Prostate gland (tissue), 2 donors: Measurements from ENCODE around the gene CAPZB. TPM values are rescaled to one million over a fixed set of nuclear protein-coding genes. Genes with fewer than 3 reads are reported as not detected.

Source experiments
- DNase-seq: peaks from one replicate; pipeline ENCODE4 v3.0.0-alpha.2; 2019; ENCODE audit warnings: low spot score
- H3K27ac ChIP-seq, 2 donors: fragments of 200-600 bp; sonication (generic); 2 replicates each; pipeline ENCODE4 v1.5.1; 2017 to 2019
- H3K27me3 ChIP-seq: fragments of 200-600 bp; sonication (generic); replicated peaks from 2 replicates; pipeline ENCODE4 v1.5.1; 2019; ENCODE audit not compliant: insufficient read depth
- H3K36me3 ChIP-seq, 2 donors: fragments of 200-600 bp; sonication (generic); 1 replicate in 1 of 2; 2 replicates in 1 of 2; pipeline versions ENCODE4 v1.5.1 to v1.8.1; 2017 to 2019
- H3K4me1 ChIP-seq: fragments of 200-600 bp; sonication (generic); replicated peaks from 2 replicates; pipeline ENCODE4 v1.5.1; 2019
- H3K4me3 ChIP-seq, 2 donors: fragments of 200-600 bp; sonication (generic); 2 replicates each; pipeline ENCODE4 v1.5.1; 2017 to 2019
- H3K9me3 ChIP-seq: fragments of 200-600 bp; sonication (generic); 2 replicates; pipeline ENCODE4 v1.5.1; 2017
- CTCF ChIP-seq, 4 experiments: fragments of 200-600 bp in 2 of 4; fragments of 450-650 bp in 2 of 4; sonication (generic) in 2 of 4; IDR thresholded peaks; 1 replicate in 3 of 4; 2 replicates in 1 of 4; pipeline ENCODE4 v1.5.1; 2016 to 2019; ENCODE audit warnings: antibody characterized with exemption in 4 of 4, mild to moderate bottlenecking in 2 of 4, moderate library complexity in 2 of 4
- POLR2A ChIP-seq: fragments of 450-650 bp; IDR thresholded peaks from one replicate; pipeline ENCODE4 v1.6.1; 2016; ENCODE audit warnings: antibody characterized with exemption, mild to moderate bottlenecking
- POLR2AphosphoS5 ChIP-seq: sonication (generic); formaldehyde crosslinking; IDR thresholded peaks from one replicate; pipeline ENCODE4 v1.6.1; 2017; ENCODE audit warnings: antibody characterized with exemption
- WGBS: methylation state at CpG from one replicate; pipeline ENCODE4 v1.1.5; 2018; 5-methylcytosine and 5-hydroxymethylcytosine counted together
- intact Hi-C: fragments of 100-400 bp; cut with DNase I; formaldehyde crosslinking; loops from one replicate; pipeline ENCODE4 v1.14.2; 2022
- total RNA-seq, 2 donors: library from RNA; depleted of rRNA; stranded (reverse); fragments of >200 nt; gene quantifications; one replicate each; pipeline ENCODE4 v1.1.0, GENCODE V29; 2016

The CAPZB gene
- total RNA-seq, 2 donors from 2014 or later: 139 to 150 TPM

- no peak for TF ChIP-seq POLR2AphosphoS5
- TF ChIP-seq POLR2A: no peak
- no peak for TF ChIP-seq CTCF (IDR thresholded peaks at IDR 0.05)
- no peak overlapping the region for H3K4me3 ChIP-seq
- no peaks in the 10 kb centered on the region for H3K36me3 ChIP-seq
- intact Hi-C loops: no loop called here
- H3K27me3 ChIP-seq: no peaks in the 10 kb centered on the region
- DNase-seq: no peak
- H3K27ac ChIP-seq: peak overlapping the region; percentile 74 to 90
- H3K9me3 ChIP-seq: no peaks in the 10 kb centered on the region
- H3K4me1 ChIP-seq: peaks cover 35% of the 10 kb centered on the region
- 79% methylated on average over 9 of the region's 9 CpGs for WGBS
Measured at GRCh38 chr1:19447550-19447949, 37.8 kb downstream of the CAPZB start.

GRCh38 chr1:19445417-19446342, 39.7 kb downstream of the CAPZB start:
- no peaks in the 10 kb centered on the region for H3K36me3 ChIP-seq
- TF ChIP-seq CTCF (IDR thresholded peaks at IDR 0.05) (peak in 3 of 4 experiments; percentile 11 to 35 (median 33)), POLR2AphosphoS5 (peak; percentile 34), POLR2A (no peak)
- no peaks in the 10 kb centered on the region for H3K9me3 ChIP-seq
- peak; percentile 55 for DNase-seq
- H3K27ac ChIP-seq: peak overlapping the region; percentile 73 to 96
- H3K4me1 ChIP-seq: peaks cover 17% of the 10 kb centered on the region
- H3K27me3 ChIP-seq: no peaks in the 10 kb centered on the region
- intact Hi-C loops: no loop called here
- 13% methylated on average over 13 of the region's 13 CpGs for WGBS
- H3K4me3 ChIP-seq: no peak overlapping the region

- H3K36me3 ChIP-seq: no peaks in the 10 kb centered on the region
- intact Hi-C loops: no loop called here
- peak overlapping the region; percentile 73 to 96 for H3K27ac ChIP-seq
- 61% methylated on average over 10 of the region's 10 CpGs for WGBS
- no peaks in the 10 kb centered on the region for H3K27me3 ChIP-seq
- DNase-seq: no peak
- TF ChIP-seq CTCF (IDR thresholded peaks at IDR 0.05) (no peak), POLR2AphosphoS5 (peak; percentile 67)
- peaks cover 23% of the 10 kb centered on the region for H3K4me1 ChIP-seq
- no peaks in the 10 kb centered on the region for H3K9me3 ChIP-seq
- no peak overlapping the region for H3K4me3 ChIP-seq
Measured at GRCh38 chr1:19444296-19445021, 40.9 kb downstream of the CAPZB start.

- H3K27me3 ChIP-seq: no peaks in the 10 kb centered on the region
- H3K4me3 ChIP-seq: no peak overlapping the region
- TF ChIP-seq POLR2A (no peak), POLR2AphosphoS5 (no peak), CTCF (IDR thresholded peaks at IDR 0.05) (no peak)
- intact Hi-C loops: no loop called here
- H3K4me1 ChIP-seq: peaks cover 35% of the 10 kb centered on the region
- no peaks in the 10 kb centered on the region for H3K9me3 ChIP-seq
- H3K36me3 ChIP-seq: no peaks in the 10 kb centered on the region
- H3K27ac ChIP-seq: peak overlapping the region; percentile 73 to 96
- no peak for DNase-seq
- 74% methylated on average over 4 of the region's 4 CpGs for WGBS
Measured at GRCh38 chr1:19443326-19443725, 42.0 kb downstream of the CAPZB start.
